Hepatocyte (in vitro differentiated cells): ENCODE data around the gene TOR1B. TPM values are rescaled to one million over a fixed set of nuclear protein-coding genes. Genes with fewer than 3 reads are reported as not detected.
A peak's percentile ranks its signal among the peaks of the same experiment; 100 is the strongest.

Experiments
- DNase-seq: peaks from one replicate; pipeline ENCODE4 v3.0.0-alpha.2; 2016; ENCODE audit warnings: low spot score
- H2AFZ ChIP-seq: fragments of 200-600 bp; sonication (generic); 2 replicates; pipeline ENCODE4 v1.6.0; 2016; ENCODE audit warnings: antibody characterized with exemption, mild to moderate bottlenecking
- H3K27ac ChIP-seq: fragments of 200-600 bp; sonication (generic); 2 replicates; pipeline ENCODE4 v1.5.1; 2016; ENCODE audit warnings: mild to moderate bottlenecking
- H3K27me3 ChIP-seq: fragments of 200-600 bp; sonication (generic); 2 replicates; pipeline ENCODE4 v1.6.1; 2016
- H3K36me3 ChIP-seq: fragments of 200-600 bp; sonication (generic); replicated peaks from 2 replicates; pipeline ENCODE4 v1.5.1; 2016; ENCODE audit warnings: low read depth; ENCODE audit not compliant: insufficient read depth
- H3K4me1 ChIP-seq: fragments of 200-600 bp; sonication (generic); 2 replicates; pipeline ENCODE4 v1.5.1; 2016; ENCODE audit warnings: mild to moderate bottlenecking, moderate library complexity; ENCODE audit not compliant: insufficient read depth
- H3K4me2 ChIP-seq: fragments of 200-600 bp; sonication (generic); 2 replicates; pipeline ENCODE4 v1.6.0; 2016
- H3K4me3 ChIP-seq: fragments of 200-600 bp; sonication (generic); 2 replicates; pipeline ENCODE4 v1.5.1; 2016; ENCODE audit warnings: mild to moderate bottlenecking
- H3K79me2 ChIP-seq: fragments of 200-600 bp; sonication (generic); 2 replicates; pipeline ENCODE4 v1.6.0; 2017; ENCODE audit warnings: mild to moderate bottlenecking
- H3K9me2 ChIP-seq: fragments of 200-600 bp; sonication (generic); replicated peaks from 2 replicates; pipeline ENCODE4 v1.6.0; 2017; ENCODE audit warnings: mild to moderate bottlenecking; ENCODE audit not compliant: insufficient read depth
- H3K9me3 ChIP-seq: fragments of 200-600 bp; sonication (generic); 2 replicates; pipeline ENCODE4 v1.5.1; 2016; ENCODE audit warnings: low read depth, mild to moderate bottlenecking
- H4K20me1 ChIP-seq: fragments of 200-600 bp; sonication (generic); 2 replicates; pipeline ENCODE4 v1.6.0; 2016; ENCODE audit warnings: mild to moderate bottlenecking; ENCODE audit not compliant: insufficient read depth, poor library complexity, severe bottlenecking
- CTCF ChIP-seq: fragments of 200-600 bp; sonication (generic); IDR thresholded peaks from 2 replicates; pipeline ENCODE4 v1.5.1; 2016; ENCODE audit warnings: antibody characterized with exemption, mild to moderate bottlenecking; ENCODE audit not compliant: poor library complexity
- EZH2 ChIP-seq: fragments of 200-600 bp; sonication (generic); IDR thresholded peaks from 2 replicates; pipeline ENCODE4 v1.6.1; 2016; ENCODE audit warnings: antibody characterized with exemption, mild to moderate bottlenecking, borderline replicate concordance
- EZH2phosphoT487 ChIP-seq: fragments of 200-600 bp; sonication (generic); IDR thresholded peaks from one replicate; pipeline ENCODE4 v1.6.1; 2018; ENCODE audit warnings: antibody characterized with exemption, mild to moderate bottlenecking, low read depth, moderate library complexity; ENCODE audit not compliant: unreplicated experiment, severe bottlenecking
- WGBS: methylation state at CpG from one replicate; pipeline ENCODE4 v1.1.6; 2016; ENCODE audit warnings: low lambda C conversion rate; ENCODE audit errors: missing lambda C conversion rate; 5-methylcytosine and 5-hydroxymethylcytosine counted together
- polyA plus RNA-seq: library from polyadenylated mRNA; unstranded; fragments of >200 nt; fragmentation: Nextera tagmentation; extraction: Ambion mirVana; gene quantifications from 2 replicates; pipeline ENCODE4 v1.2.1, GENCODE V29; 2016
- total RNA-seq: library from RNA; depleted of rRNA; stranded (reverse); fragments of >200 nt; gene quantifications from 2 replicates; pipeline ENCODE4 v1.2.3, GENCODE V29; 2014

TOR1B gene
- total and polyA plus RNA-seq, 2 experiments from 2014 or later = 11.5 to 28.1 TPM

- Histone ChIP-seq H3K27me3 (no peaks in the 10 kb centered on the region), H3K9me3 (no peaks in the 10 kb centered on the region), H4K20me1 (no peaks in the 10 kb centered on the region), H3K4me2 (peak overlapping the region; percentile 48), H3K79me2 (peaks cover 13% of the 10 kb centered on the region), H3K36me3 (no peaks in the 10 kb centered on the region), H3K9me2 (no peaks in the 10 kb centered on the region), H2AFZ (no peak overlapping the region), H3K4me3 (no peak overlapping the region), H3K27ac (peak overlapping the region; percentile 74), H3K4me1 (peaks cover 6% of the 10 kb centered on the region)
- DNase-seq = no peak
- WGBS = 92% methylated on average over 10 of the region's 11 CpGs
- TF ChIP-seq CTCF = no peak
- TF ChIP-seq EZH2 = no peak
- TF ChIP-seq EZH2phosphoT487 = no peak
Measured at GRCh38 chr9:129810116-129810515, 7.1 kb downstream of the TOR1B start.

GRCh38 chr9:129810788-129811187 is 7.8 kb downstream of the TOR1B start:
- Histone ChIP-seq H4K20me1 (no peaks in the 10 kb centered on the region), H2AFZ (no peak overlapping the region), H3K27ac (peak overlapping the region; percentile 74), H3K36me3 (no peaks in the 10 kb centered on the region), H3K4me2 (peak overlapping the region; percentile 48), H3K27me3 (no peaks in the 10 kb centered on the region), H3K4me1 (peaks cover 6% of the 10 kb centered on the region), H3K79me2 (peaks cover 6% of the 10 kb centered on the region), H3K9me3 (no peaks in the 10 kb centered on the region), H3K9me2 (no peaks in the 10 kb centered on the region), H3K4me3 (no peak overlapping the region)
- TF ChIP-seq EZH2 (no peak), CTCF (no peak), EZH2phosphoT487 (no peak)
- 70% methylated on average over 6 of the region's 6 CpGs for WGBS
- DNase-seq = no peak

- H3K27ac ChIP-seq = peak overlapping the region; percentile 41
- H3K4me3 ChIP-seq = no peak overlapping the region
- WGBS = 96% methylated on average over 6 of the region's 6 CpGs
- no peaks in the 10 kb centered on the region for H3K9me3 ChIP-seq
- H3K27me3 ChIP-seq = no peaks in the 10 kb centered on the region
- no peaks in the 10 kb centered on the region for H4K20me1 ChIP-seq
- no peak overlapping the region for H3K4me2 ChIP-seq
- H2AFZ ChIP-seq = no peak overlapping the region
- H3K4me1 ChIP-seq = peaks cover 6% of the 10 kb centered on the region
- H3K36me3 ChIP-seq = no peaks in the 10 kb centered on the region
- no peak for TF ChIP-seq EZH2
- TF ChIP-seq CTCF = no peak
- TF ChIP-seq EZH2phosphoT487 = no peak
- H3K9me2 ChIP-seq = no peaks in the 10 kb centered on the region
- DNase-seq = no peak
- H3K79me2 ChIP-seq = peaks cover 2% of the 10 kb centered on the region
Measured at GRCh38 chr9:129811967-129812363, 9.0 kb downstream of the TOR1B start.

GRCh38 chr9:129812385-129812784 is 9.4 kb downstream of the TOR1B start:
- no peak for DNase-seq
- H3K36me3 ChIP-seq = no peaks in the 10 kb centered on the region
- 97% methylated on average over 9 of the region's 9 CpGs for WGBS

More at GRCh38 chr9:129812385-129812784, 9.4 kb downstream of the TOR1B start:
- no peaks in the 10 kb centered on the region for H3K9me2 ChIP-seq
- no peak overlapping the region for H3K4me2 ChIP-seq
- H3K4me1 ChIP-seq = peaks cover 6% of the 10 kb centered on the region
- H2AFZ ChIP-seq = no peak overlapping the region
- H4K20me1 ChIP-seq = no peaks in the 10 kb centered on the region
- H3K4me3 ChIP-seq = no peak overlapping the region
- peak overlapping the region; percentile 41 for H3K27ac ChIP-seq
- TF ChIP-seq EZH2 (no peak), EZH2phosphoT487 (no peak), CTCF (no peak)
- peaks cover 2% of the 10 kb centered on the region for H3K79me2 ChIP-seq
- H3K9me3 ChIP-seq = no peaks in the 10 kb centered on the region
- no peaks in the 10 kb centered on the region for H3K27me3 ChIP-seq
